ENCODE results near the gene CLDN22.

DNA sequence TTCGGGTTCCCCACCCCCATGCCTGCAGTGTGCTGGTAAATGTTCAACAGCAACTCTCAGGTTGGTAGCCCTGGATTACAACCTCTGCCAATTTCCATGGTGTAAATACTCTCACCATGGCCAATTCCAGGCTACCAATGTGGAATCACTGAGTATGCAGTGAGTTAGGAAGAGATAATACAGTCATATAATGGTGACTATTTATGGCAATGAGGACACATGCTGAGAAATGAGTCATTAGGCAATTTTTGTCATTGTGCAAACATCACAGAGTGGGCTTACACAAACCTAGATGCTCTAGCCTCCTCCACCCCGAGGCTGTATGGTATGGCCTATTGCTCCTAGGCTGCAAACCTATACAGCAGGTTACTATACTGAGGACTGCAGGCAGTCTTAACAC lies 6.8 kb upstream of the CLDN22 start:
- no peak for TF ChIP-seq POLR2A (IDR thresholded peaks at IDR 0.05)
- TF ChIP-seq, protein P1, sequence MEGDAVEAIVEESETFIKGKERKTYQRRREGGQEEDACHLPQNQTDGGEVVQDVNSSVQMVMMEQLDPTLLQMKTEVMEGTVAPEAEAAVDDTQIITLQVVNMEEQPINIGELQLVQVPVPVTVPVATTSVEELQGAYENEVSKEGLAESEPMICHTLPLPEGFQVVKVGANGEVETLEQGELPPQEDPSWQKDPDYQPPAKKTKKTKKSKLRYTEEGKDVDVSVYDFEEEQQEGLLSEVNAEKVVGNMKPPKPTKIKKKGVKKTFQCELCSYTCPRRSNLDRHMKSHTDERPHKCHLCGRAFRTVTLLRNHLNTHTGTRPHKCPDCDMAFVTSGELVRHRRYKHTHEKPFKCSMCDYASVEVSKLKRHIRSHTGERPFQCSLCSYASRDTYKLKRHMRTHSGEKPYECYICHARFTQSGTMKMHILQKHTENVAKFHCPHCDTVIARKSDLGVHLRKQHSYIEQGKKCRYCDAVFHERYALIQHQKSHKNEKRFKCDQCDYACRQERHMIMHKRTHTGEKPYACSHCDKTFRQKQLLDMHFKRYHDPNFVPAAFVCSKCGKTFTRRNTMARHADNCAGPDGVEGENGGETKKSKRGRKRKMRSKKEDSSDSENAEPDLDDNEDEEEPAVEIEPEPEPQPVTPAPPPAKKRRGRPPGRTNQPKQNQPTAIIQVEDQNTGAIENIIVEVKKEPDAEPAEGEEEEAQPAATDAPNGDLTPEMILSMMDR (IDR thresholded peaks at IDR 0.05): no peak
